RWPE1 (cell line): ENCODE data around the gene NUP62.

Experiments
- CTCF ChIA-PET: fragments of 350-600 bp; sonication (Branson Sonifier 250); formaldehyde crosslinking; extraction: SDS; loops from one replicate; lab custom pipeline; 2021; lab: Yijun Ruan, JAX
- POLR2A ChIA-PET: fragments of 400-600 bp; formaldehyde crosslinking; extraction: SDS; loops from one replicate; lab custom pipeline; 2020; ENCODE audit warnings: antibody characterized with exemption; ENCODE audit not compliant: low non-redundant PET; lab: Yijun Ruan, JAX
- DNase-seq: peaks from one replicate; pipeline ENCODE4 v3.0.0; 2012; ENCODE audit warnings: low spot score
- H3K27ac ChIP-seq: fragments of 450-650 bp; 2 replicates; pipeline ENCODE4 v1.5.1; 2017
- CTCF ChIP-seq: fragments of 450-650 bp; conservative IDR thresholded peaks from 2 replicates; pipeline ENCODE4 v1.5.1; 2017; ENCODE audit warnings: low read depth, mild to moderate bottlenecking

NUP62 gene

GRCh38 chr19:49871349-49871985 is 57.8 kb downstream of the NUP62 start:
- POLR2A ChIA-PET = interaction anchor here (0.6 kb wide), 1 partner anchor 67 kb away, joined by 3 read pairs; no protein-coding TSS in a partner anchor
- H3K27ac ChIP-seq = peak overlapping the region; percentile 96
- no peak for TF ChIP-seq CTCF
- no peak for DNase-seq
- CTCF ChIA-PET = no interaction called here

- ChIA-PET CTCF (interaction anchor here (0.5 kb wide), 1 partner anchor 152 kb away, joined by 3 read pairs; no protein-coding TSS in a partner anchor), POLR2A (interaction anchor here (0.6 kb wide), 1 partner anchor 723 kb away, joined by 3 read pairs; no protein-coding TSS in a partner anchor)
- no peak for TF ChIP-seq CTCF
- H3K27ac ChIP-seq = peak overlapping the region; percentile 96
- no peak for DNase-seq
These were observed 58.9 kb downstream of the NUP62 start for GRCh38 chr19:49870309-49870901.

- CTCF ChIA-PET = no interaction called here
- POLR2A ChIA-PET = interaction anchor here (0.6 to 1.3 kb wide), 3 partner anchors 19 to 724 kb away, joined by 3 to 6 read pairs (median 3); partner anchors contain the start of gene PTOV1
- TF ChIP-seq CTCF = no peak
- H3K27ac ChIP-seq = peak overlapping the region; percentile 96
- peak; percentile 97 for DNase-seq
These were observed 59.6 kb downstream of the NUP62 start for GRCh38 chr19:49869484-49870308.

GRCh38 chr19:49869009-49869483 is 60.3 kb downstream of the NUP62 start:
- no peak for DNase-seq
- no peak for TF ChIP-seq CTCF
- H3K27ac ChIP-seq = peak overlapping the region; percentile 96
- POLR2A ChIA-PET = interaction anchor here (0.7 to 1.6 kb wide), 4 partner anchors 8 to 171 kb away, joined by 3 to 6 read pairs (median 4); partner anchors contain the start of genes AKT1S1 and PTOV1
- CTCF ChIA-PET = no interaction called here

GRCh38 chr19:49866933-49867782 is 62.1 kb downstream of the NUP62 start, which contains the start of gene PNKP:
Gene PNKP, minus strand, starts transcription at chr19:49867576. Its CDS starts 372 bp downstream, at chr19:49867204.
- CTCF ChIA-PET = no interaction called here
- no peak for TF ChIP-seq CTCF
- POLR2A ChIA-PET = interaction anchor here (1.6 kb wide), 1 partner anchor 10 kb away, joined by 4 read pairs; the partner anchor contains the start of gene AKT1S1
- H3K27ac ChIP-seq = peak within 1 kb of the TSS; percentile 96
- peak; percentile 93 for DNase-seq
